ENCODE results near the gene FAM162A.

DNA sequence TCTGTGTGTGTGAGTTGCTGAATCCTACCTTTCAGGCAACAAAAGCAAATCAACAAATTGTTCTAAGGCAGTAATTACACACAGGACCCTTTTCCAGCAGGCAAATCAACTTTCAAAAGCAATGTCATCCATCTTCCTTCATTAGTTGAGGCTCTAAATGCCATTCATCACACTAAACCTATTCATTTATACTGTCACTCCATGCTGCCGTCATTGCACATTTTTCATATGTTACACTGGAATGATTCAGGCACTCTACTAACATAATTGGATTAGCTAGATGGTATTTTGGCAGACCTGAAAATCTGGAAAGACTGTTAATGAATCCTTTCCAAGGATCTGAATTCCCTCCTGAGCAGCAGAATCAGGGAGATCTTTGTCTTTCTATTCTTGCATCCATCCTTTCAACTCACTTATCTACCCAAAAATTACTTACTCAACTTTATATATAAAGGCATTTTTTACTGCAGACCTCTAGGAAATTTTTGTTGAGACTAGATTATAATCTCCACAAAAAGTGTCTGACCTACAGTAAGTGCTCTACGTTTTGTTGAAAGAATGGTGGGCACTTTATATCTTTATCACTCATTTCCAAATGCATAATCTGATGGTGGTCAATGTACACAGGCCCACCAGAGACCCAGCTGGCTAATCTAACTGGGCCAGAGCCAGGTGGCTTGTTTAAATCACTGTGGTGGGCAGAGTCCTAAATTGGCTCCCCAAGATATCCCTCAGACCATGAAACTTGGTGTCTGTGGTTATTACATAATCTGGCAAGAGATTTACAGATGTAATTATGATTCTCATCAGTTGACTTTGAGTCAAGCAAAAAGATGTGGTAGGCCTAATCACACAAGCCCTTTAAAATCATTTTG, 25.9 kb upstream of the FAM162A start:
- TF ChIP-seq EZH2 (IDR thresholded peaks at IDR 0.05; ENCODE audit: borderline replicate concordance, low read depth, low read length) (no peak), CBX2 (IDR thresholded peaks at IDR 0.05; ENCODE audit: insufficient read depth, low read length, poor library complexity, severe bottlenecking) (no peak), HMG20B (CRISPR knock-in tag; IDR thresholded peaks at IDR 0.05) (no peak), NR2C2 (CRISPR knock-in tag; IDR thresholded peaks at IDR 0.05) (no peak), NR2C2 (tag; IDR thresholded peaks at IDR 0.05) (no peak)

All from K562 (cell line).